ENCODE data around the gene COX19. TPM values are rescaled to one million over a fixed set of nuclear protein-coding genes. Genes with fewer than 3 reads are reported as not detected.

The COX19 gene
- total RNA-seq, 4 donors from 2014 or later, result 8.6 to 30.2 (median 16.9) TPM

DNA sequence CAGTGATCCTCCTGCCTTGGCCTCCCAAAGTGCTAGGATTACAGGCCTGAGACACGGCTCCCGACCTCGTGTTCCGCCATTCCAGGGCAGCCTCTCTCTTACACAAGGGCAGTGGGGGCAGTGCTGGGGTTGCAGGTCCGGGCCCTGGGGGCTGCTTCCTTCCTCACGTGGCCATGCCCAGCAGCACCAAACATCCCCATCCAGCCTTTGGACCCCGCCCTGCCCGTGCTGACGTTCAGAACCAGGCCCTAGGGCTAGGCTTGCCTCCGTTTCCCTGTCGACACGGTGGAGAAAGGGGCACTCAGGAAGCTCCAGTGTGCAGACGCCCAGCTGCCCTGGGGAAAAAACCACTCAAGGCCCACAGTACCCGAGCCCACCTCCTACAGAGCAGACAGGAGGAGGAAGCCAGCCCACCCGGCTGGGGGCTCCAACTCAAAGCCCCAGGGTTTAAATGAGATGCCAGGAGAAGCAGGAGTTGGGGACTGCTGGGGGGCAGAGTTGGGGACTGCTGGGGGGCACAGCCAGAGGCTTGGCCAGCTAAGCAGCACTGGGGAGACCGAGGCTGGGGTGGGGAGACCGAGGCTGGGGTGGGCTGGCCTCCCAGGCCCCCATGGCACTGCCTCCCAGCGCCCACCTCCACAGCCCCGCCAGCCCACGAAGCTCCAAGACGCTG lies 56.8 kb downstream of the COX19 start:
- in situ Hi-C loops (cut with MboI; ENCODE audit: low pct_ligation_motif_present in 1 of 4, low pct_unique_long_range_greater_than_20kb in 1 of 4, low sequenced_read_pairs in 3 of 4) (no loop called here), intact Hi-C loops (cut with DNase I; ENCODE audit: low total_unique reads) (no loop called here)
- Histone ChIP-seq H3K27ac (peak overlapping the region in 1 of 4 donors; percentile 29), H3K4me1 (peaks cover 30 to 70% (median 65%) of the 10 kb centered on the region in 4 donors), H3K9me3 (no peaks in the 10 kb centered on the region), H3K36me3 (no peaks in the 10 kb centered on the region), H3K27me3 (no peaks in the 10 kb centered on the region), H3K4me3 (no peak overlapping the region)
- DNase-seq, result peak; percentile 7
- WGBS, 2 donors (ENCODE audit: low coverage in 1 of 2), result 86% methylated on average over 18 of the region's 21 CpGs; no CpG with 5 or more reads in 1 of the 2 donors
- TF ChIP-seq EP300 (IDR thresholded peaks at IDR 0.05; ENCODE audit: low read depth) (no peak), POLR2AphosphoS5 (IDR thresholded peaks at IDR 0.05) (no peak), POLR2A (IDR thresholded peaks at IDR 0.05) (no peak), CTCF (IDR thresholded peaks at IDR 0.05) (no peak)

DNA sequence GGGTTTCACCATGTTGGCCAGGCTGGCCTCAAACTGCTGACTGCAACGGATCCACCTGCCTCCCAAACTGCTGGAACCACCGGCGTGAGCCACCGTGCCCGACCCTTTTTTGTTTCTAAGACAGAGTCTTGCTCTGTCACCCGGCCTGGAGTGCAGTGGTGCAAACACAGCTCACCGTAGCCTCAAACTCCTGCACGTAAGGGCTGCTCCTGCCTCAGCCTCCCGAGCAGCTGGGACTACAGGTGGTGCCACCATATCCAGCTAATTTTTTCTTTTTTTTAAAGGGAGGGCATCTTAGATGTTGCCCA lies 57.3 kb downstream of the COX19 start:
- Histone ChIP-seq H3K9me3 (no peaks in the 10 kb centered on the region), H3K36me3 (no peaks in the 10 kb centered on the region), H3K27me3 (no peaks in the 10 kb centered on the region), H3K27ac (no peak overlapping the region), H3K4me3 (no peak overlapping the region), H3K4me1 (peaks cover 30 to 65% (median 63%) of the 10 kb centered on the region in 4 donors)
- peak; percentile 5 for DNase-seq
- in situ Hi-C loops (cut with MboI; ENCODE audit: low pct_ligation_motif_present in 1 of 4, low pct_unique_long_range_greater_than_20kb in 1 of 4, low sequenced_read_pairs in 3 of 4), result no loop called here
- whole genome bisulfite sequencing, 2 donors (ENCODE audit: low coverage in 1 of 2), result 91% methylated on average over 9 of the region's 9 CpGs; no CpG with 5 or more reads in 1 of the 2 donors
- intact Hi-C loops (cut with DNase I; ENCODE audit: low total_unique reads), result no loop called here
- TF ChIP-seq EP300 (IDR thresholded peaks at IDR 0.05; ENCODE audit: low read depth) (no peak), POLR2AphosphoS5 (IDR thresholded peaks at IDR 0.05) (no peak), POLR2A (IDR thresholded peaks at IDR 0.05) (no peak), CTCF (IDR thresholded peaks at IDR 0.05) (no peak)

- in situ Hi-C loops (cut with MboI; ENCODE audit: low pct_ligation_motif_present in 1 of 4, low pct_unique_long_range_greater_than_20kb in 1 of 4, low sequenced_read_pairs in 3 of 4), result no loop called here
- Histone ChIP-seq H3K4me1 (peaks cover 30 to 63% (median 58%) of the 10 kb centered on the region in 4 donors), H3K36me3 (no peaks in the 10 kb centered on the region)
Observed at GRCh38 chr7:917255-918117, 57.9 kb downstream of the COX19 start.

More at GRCh38 chr7:917255-918117, 57.9 kb downstream of the COX19 start:
- intact Hi-C loops (cut with DNase I; ENCODE audit: low total_unique reads), result no loop called here
- 77 to 84% methylated on average over 9 to 29 of the region's 33 CpGs for WGBS, 2 donors (ENCODE audit: low coverage in 1 of 2)
- DNase-seq, result peak; percentile 13
- no peak for TF ChIP-seq CTCF (IDR thresholded peaks at IDR 0.05)
- no peak for TF ChIP-seq POLR2A (IDR thresholded peaks at IDR 0.05)
- TF ChIP-seq POLR2AphosphoS5 (IDR thresholded peaks at IDR 0.05), result no peak
- TF ChIP-seq EP300 (IDR thresholded peaks at IDR 0.05; ENCODE audit: low read depth), result no peak
- no peak overlapping the region for H3K4me3 ChIP-seq
- H3K27ac ChIP-seq, result peak overlapping the region in 1 of 4 donors; percentile 39
- no peaks in the 10 kb centered on the region for H3K9me3 ChIP-seq
- H3K27me3 ChIP-seq, result no peaks in the 10 kb centered on the region
